Iris pigment epithelial cell (primary cell): ENCODE results near the gene ABCF2.

Experiments
- DNase-seq: peaks from one replicate; pipeline ENCODE4 v3.0.0-alpha.2; 2011; ENCODE audit warnings: low read depth

The ABCF2 gene

DNA sequence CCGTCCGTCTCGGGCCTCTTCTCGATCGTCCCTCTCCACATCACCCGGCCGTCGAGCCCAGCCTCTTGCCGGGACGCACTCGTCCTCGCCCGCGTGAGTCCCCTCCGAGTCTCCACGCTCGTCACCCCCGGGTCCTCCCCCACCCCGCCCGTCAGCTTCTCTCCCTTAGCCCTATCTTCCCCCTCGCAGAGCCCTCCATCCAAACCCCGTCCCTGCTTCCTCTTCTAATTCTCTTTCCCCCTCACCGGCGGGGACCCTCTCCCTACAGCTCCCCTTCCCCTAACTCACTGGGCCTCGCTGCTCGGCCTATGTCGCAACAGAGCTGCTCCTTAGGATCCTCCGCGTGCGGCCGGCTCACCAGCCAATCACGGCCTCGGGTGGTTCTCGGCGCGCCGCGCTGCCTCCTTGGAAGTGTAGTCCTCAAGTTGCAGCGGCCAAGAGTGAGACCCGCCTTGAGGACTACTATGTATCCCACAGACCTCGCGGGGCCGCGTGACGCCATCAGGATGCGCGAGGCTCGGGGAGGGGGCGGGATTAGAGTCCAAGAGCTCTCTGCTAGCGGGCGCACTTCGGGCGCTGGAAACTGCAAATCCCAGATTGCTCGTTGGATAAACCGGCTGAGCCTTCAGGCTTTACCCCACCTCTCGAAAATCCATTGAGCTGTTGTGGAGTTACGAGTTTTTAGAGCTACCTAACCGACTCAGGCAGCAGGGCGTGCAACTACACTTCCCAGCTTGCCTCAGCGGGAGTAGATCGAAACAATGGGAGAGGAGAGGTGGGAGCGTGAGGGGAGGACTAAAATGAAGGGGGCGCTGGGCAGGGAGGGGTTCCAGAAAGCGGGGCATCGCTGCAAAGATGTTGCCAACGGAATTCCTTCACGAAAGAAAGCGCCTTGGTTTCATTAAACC, at the start of gene ABCF2:
Gene ABCF2 (minus strand): TSS at position 331 of the 908 bp plus-strand sequence. CDS start 747 bp downstream, outside the sequence.
- peak; percentile 100 for DNase-seq

DNA sequence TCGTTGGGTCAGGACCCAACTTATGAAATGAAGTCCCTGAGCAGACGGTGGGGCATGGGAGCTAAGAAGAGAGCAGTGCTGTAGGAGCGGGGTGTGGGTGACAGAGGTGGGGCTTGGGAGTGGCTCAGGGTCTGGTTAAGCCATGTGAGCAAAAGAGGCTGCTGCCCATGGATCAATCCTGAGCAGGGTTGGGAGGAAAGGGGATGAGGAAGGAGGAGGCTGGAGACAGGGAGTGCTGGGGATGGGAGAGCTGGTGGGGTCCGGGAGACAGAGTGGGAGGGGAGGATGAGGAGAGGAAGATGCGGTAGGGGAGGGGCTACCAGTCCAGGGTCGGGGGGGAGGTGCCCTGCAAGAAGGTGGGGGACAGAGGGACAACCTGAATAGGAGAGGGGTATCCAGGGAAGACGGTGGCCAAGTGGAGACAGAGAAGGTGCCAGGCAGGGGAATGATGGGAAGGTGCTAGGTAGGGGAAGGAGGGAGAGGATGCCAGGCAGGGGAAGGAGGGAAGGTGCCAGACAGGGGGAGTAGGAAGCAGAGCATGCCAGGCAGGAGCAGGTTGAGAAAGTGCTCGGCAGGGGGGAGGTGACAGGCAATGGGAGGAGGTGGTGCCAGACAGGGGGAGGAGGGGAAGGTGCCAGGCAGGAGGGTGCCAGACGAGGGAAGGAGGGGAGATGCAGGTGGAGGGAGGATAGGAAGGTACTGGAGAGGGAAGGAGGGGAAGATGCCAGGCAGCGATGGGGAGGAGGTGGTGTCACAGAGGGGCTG, 49.0 kb upstream of the ABCF2 start:
- DNase-seq = no peak

DNA sequence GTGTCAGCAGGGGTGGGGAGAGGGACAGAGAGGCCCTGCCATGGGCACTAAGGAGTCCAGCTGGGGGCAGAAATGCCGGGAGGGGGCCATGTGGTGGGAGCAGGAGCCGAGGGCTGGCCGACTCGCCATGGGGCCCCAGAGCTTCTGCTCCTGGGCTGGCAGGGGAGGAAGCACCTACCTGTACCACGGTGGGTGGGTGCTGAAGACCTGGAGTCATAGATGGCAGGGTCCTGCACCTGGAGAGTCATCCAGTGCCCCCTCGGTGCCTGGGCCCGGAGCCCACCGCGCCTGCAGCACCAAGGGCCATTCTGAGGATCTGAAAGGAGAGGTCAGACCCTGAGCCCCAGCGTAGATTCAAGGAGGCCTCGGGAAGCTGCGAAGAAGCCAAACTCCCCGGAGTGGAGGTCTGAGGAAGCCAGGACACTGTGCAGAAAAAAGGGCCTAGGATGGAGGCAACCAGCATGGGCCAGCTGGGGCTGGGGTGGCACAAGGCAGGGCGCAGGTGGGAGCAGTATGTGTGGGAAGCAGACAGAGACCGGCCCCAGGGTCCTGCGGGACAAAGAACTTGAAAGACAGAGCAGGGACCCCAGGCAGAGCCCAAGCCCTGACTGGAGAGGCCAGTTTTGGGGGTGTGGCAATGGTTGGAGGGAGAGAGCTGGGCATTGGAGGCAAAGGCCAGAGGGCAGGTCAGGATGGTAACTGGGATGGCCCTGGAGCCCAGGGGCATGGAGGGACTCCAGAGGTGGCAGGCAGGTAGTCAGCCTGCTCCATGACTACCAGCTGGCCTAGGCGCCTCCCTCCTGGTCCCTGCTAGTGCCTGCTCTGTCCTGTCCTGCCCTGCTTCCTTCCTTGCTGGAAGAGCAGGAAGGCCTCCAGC, 48.2 kb upstream of the ABCF2 start:
- DNase-seq = no peak

DNA sequence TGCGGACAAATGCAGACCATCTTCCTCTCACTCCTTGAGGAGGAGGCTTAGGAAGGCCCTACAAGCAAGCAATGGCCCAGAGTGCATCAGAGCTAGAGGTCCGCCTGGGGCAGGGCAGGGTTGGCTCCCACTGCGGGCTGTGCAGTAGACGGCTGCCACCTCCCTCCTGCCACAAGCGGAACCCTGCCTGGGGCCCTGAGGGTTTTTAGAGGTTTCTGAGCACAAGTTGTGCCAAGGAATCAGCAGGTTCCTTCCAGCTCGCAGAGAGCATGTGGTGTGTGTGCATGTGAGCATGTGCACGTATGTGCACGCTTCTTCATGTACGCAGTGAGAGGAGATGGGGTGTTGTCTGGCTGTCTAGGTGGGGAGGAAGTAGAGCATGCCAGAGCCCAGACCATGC, 47.4 kb upstream of the ABCF2 start:
- no peak for DNase-seq

DNA sequence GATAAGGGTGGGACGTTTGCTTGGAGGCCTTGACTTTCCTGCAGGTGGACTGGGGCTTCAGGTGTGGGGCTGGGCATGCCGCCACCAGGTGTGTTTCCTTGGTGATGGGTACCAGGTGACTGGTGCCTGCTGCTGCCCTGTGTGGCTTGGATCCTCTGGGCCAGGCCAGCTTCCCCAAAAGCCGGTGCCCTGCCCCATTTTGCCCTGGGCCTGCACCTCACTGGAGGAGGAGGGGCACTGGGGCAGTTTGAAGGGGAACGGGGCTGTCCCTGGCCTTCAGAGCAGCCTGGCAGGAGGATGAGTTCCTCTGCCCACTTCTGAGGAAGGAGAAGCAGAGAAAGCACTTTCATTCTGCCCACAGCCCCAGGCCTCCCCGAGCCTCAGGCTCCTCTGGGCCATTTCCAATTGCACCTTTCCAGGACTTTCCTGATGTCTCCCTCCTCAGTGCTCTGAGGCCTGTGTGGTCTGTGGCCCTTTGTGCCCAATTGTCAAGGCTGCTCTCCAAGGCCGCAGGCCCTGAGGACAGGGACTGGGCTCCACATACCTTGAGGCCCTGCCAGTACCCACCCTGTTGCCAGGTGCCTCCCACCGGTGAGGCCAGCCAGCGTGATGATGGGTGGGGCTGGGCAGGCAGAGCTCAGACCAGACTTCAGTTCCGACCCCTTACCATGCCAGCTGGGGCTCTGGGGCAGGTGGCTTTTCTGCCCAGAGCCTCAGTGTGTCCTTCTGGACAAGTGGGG, 46.8 kb upstream of the ABCF2 start:
- no peak for DNase-seq

DNA sequence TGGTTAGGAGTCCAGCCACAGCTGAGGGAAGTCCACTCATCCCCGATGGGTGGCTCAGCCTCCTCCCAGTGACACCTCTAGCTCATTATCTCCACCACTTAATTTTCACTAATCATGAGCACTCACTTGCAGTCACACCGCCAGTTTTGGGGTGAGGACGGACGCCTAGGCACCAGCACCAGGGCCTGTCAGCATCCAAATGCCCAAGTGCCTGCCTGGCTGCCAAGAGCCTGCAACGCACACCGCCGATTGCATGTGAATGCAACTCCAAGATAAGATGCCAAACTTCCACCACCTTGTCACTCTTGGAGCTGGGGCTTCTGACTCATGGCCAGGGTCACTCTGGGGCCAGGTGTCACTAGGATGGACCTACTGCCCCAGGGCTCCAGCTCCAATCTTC, 45.9 kb upstream of the ABCF2 start:
- no peak for DNase-seq

DNA sequence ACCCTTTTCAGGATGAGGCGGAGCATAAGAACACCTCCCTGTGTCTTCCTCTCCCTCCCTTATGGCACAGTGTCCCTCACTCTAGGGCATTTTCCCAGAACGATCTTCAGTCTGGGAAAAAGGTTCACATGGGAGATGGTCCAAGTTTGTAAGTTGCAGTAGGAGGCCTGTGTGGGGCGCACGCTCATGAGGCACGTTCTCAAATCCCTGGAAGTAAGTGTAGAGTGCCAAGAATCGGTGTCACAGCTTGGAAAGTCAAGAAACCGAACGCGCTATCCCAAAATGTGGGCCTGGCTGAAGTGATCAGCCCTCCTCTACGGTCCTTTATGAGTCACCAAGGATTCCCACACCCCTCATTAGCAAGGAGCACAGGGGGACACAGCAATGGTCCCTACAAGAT, 45.4 kb upstream of the ABCF2 start:
- DNase-seq = no peak

DNA sequence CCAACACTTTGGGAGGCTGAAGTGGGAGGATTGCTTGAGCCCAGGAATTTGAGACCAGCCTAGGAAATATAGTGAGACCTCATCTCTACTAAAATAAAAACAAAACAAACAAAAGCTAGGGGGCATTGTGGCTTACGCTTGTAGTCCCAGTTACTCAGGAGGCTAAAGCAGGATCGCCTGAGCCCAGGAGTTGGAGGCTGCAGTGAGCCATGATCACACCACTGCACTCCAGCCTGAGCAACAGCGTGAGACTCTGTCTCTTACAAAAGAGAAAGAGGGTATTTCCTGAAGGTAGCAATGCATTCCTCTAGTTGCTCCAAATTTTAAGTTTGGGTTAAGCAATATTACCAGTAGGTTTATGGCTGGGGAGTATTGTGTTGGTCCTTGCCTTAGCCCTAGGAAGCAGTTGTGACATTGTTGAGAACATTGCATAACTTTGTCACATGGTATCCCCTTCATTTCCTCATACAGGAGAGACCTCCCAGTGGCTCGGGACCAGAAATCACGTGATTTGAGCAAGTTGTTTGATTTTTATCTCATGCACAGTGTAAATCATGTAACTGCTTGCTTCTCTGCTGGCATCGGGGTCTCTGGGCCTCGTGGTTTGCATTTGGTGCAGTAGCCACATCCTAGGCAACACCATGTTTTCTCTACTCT, 44.8 kb upstream of the ABCF2 start:
- DNase-seq = peak; percentile 75

DNA sequence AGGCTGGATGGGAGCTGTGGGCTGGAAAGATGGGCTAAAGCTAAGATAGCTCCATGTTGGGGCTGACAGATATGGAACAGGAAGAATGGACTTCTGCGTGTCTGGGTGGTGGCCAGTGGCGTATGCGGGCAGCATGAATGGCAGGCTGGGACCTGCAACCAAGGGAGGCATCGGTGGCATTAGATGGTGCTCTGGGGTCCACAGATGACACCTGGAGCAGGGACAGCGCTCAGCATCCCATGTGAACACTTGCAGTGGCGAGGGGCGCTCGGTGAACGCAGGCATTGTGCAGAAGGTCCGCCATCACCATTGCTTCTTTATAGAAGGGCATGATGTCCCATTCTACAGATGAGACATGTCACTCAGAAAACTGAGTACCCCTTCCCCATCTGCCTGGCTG, 42.5 kb upstream of the ABCF2 start:
- DNase-seq = no peak

DNA sequence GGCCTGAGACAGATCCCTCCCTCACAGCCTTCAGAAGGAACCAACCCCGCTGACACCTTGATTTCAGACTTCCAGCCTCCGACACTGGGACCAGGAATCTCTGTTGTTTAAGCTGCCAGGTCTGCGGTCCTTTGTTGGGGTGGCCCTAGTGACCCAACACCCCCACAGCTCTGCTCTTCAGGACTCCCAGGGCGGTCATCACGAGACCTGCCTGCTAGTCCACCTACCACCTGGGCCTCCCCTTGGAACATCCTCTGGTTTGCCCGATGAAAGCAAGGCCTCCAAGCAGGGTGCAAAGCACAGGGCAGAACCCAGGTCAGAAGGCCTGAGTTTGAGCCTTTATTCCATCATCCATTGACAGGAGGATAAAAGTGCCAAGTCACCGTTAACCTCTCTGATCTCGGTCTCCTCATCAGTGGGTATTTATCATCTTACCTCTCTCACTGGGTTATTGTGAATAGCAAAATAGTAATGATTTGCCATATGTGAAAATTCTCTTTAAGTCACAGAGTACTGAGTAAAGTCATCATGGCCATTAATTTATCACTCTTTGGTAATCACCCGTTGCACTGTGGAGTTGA, 38.4 kb upstream of the ABCF2 start:
- no peak for DNase-seq

DNA sequence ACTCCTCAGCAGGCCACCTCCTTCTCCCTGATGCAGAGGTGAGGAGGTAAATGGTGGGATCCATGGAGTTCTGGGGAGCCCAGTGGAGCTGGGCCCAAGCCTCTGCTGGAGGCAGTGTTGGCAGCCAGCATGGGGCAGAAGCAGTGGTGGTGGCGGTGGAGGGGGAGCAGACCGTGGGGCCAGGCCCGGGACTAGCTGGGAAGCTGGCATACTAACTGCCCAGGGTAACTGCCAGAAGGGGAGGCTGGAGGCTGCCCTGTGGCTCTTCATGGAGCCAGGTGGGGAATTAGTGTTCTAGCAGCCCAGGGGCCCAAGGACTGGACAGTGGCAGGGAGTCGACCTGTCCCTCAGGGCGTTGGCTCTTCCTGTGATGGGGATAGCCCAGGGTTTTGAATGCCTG, 37.6 kb upstream of the ABCF2 start:
- no peak for DNase-seq

DNA sequence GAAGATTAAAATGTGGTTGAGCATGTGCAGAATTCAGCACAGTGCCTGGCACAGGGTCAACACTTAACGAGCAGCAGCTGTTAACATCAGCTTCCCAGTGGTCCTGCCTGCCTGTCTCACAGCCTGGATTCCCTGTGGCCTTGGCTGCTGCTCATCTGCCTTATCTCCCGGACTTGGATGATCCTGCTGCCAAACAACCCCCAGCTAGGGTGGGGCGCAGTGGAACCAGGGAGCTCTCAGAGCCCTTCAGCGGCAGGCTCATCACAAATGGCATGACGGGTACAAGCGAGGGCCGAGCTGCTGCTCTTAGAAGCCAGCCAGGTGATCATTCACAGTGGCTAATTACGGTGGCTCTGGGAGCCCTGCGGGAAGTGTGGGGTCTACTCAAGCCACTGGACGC, 34.5 kb upstream of the ABCF2 start:
- DNase-seq = no peak

DNA sequence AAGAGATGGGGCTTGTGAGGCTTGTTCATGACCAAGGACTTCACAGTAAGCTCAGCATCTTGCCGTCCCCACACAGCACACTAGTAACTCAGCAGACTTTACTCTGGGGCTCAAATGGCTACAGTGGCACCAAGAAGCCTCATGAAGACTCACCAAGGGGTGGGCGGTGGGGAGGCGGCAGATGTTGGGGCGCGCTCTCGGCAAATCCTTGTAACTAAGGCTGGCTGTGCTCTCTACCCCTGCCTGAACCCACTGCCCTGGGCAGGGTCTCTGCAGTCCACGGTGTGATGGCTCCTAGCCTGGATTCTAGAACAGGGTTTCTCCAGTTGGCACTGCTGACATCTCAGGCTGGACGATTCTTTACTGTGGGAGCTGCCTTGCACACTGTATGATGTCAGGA, 33.9 kb upstream of the ABCF2 start:
- DNase-seq = no peak

DNA sequence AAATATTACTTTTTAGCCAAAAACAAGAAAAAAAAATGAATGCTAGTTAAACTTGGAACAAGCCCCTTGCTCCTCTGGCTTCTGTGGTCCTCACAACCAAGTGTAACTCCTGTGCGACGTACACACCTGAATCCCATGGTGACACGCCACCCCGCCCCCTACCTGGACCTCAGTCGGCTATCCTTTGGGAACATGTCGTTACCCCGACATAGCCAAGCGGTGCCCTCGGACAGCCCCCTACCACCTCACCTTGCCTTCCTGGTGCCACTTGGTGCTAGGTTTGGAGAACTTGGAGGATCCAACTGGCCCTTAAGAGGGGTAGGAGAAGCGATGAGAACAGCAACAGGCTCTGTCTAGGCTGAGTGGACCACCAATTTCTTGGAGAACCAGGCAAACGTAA, 33.5 kb upstream of the ABCF2 start:
- DNase-seq = no peak

DNA sequence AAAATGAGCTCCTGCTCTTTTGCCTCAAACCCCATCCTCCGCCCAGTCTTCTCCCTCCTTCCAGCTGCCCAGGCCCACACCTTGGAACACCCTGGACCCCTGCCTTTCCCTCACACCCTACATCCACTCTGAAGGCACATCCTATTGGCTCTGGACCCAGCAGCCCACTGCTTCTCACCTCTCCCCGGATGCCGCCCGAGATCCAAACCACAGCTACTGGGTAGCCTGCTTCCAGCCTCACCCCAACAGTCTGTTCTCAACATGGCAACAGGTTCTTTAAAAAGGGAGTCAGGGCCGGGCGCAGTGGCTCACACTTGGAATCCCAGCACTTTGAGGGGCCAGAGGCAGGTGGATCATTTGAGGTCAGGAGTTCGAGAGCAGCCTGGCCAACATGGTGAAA, 31.0 kb upstream of the ABCF2 start:
- DNase-seq = no peak

DNA sequence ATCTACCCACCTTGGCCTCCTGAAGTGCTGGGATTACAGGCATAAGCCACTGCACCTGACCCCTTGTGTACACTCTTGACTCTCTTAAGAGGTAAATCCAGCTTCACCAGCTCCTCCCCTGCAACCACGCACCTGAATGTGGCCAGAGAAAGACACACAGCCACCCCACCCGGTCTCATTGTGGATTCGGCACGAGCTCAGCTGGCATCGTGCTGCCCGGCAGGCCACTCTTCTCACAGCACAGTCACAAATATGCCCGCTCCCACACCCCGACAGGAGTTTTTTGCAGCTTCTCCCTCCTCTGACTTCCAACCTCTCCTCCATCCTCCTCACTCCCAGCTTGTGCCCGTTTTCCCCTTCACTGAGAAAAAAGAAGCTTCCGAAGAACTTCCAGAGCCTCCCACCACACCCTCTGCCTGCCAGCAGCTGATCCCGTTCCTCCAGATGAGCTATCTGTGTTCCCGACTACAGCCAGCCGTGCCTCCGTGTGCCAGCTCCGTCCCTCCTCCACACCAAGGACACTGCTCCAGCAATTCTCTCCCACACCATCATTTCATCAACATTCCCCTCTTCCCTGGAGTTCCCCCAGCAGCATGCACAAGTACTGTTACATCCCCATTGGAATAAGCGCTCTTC, 29.5 kb upstream of the ABCF2 start:
- DNase-seq = no peak

DNA sequence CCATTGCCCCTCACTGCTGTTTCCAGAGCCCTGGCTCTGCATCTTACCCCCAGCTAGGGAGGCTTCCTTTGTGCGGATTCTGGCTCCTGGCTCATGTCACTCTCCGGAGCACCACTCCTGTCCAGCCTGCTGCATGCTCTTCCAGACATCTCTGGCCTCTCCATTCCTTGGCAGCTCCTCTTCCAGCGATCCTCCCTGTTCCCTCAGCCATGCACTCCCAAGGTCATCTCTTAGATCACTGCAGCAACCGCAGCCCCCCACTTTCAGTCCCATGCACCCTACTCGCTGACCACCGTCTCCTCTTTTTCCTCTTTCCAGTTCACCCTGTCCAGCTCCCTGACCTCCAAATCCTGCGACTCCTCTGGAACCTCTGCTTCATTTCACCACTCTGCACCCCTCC, 28.4 kb upstream of the ABCF2 start:
- DNase-seq = no peak

DNA sequence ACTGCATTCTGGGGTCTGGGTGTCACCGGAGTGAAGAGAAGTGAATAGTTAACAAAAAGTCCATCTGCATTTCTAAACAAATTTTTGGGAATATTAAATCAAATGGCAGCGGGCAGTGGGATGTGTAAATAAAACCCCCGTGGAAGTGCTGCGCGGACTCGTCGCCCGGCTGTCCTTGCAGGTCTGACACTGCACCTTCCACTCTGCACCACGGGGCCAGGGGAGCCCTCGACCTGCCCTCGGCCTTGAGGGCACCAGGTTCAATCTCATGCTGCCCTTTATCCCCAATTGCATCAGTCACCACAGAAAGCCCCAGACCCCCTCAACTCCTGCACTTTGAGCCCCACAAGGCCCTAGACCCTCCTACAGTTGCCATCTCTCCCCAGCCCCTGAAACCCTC, 27.8 kb upstream of the ABCF2 start:
- DNase-seq = no peak

DNA sequence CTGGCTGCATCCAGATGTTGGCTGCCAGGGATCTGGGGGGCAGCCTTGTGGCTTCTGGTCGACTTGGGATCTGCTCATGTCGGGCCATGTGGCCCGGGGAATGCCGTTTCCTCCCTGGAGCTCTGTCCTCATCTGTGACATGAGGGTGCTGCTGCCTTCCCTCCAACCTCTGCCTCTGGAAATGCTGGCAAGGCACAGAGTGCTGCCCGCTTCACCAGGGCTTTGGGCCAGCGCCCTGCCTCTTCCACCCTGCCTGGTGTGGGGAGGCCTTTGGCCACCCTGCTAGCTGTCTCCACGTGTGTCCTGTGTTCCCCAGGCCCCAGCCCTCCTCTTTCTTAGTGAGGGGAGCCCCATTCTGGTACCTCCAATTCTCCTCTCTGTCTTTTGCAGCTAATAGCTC, 27.3 kb upstream of the ABCF2 start:
- no peak for DNase-seq
